PC-9 (cell line): ENCODE measurements around the gene STK38L. TPM values are rescaled to one million over a fixed set of nuclear protein-coding genes. Genes with fewer than 3 reads are reported as not detected.

Experiments used
- BruUV-seq: library from RNA; stranded (reverse); fragments of 400-500 nt; replicated peaks from 2 replicates; lab custom pipeline; 2021; lab: Mats Ljungman, UMichigan
- CTCF ChIA-PET: fragments of 300-600 bp; sonication (Branson Sonifier 250); formaldehyde crosslinking; loops from one replicate; lab custom pipeline; 2022; ENCODE audit warnings: antibody characterized with exemption; lab: Charles Lee
- POLR2A ChIA-PET: fragments of 300-600 bp; sonication (Branson Sonifier 250); formaldehyde crosslinking; loops from one replicate; lab custom pipeline; 2022; ENCODE audit warnings: antibody characterized with exemption; ENCODE audit not compliant: unreplicated experiment; lab: Charles Lee
- DNase-seq, 2 experiments: peaks; one replicate each; pipeline versions ENCODE4 v3.0.0 to v3.0.0-alpha.2; 2015 to 2022; ENCODE audit warnings: mixed read lengths in 1 of 2
- H2AFZ ChIP-seq: fragments of 200-600 bp; sonication (generic); 2 replicates; pipeline ENCODE4 v1.8.1; 2017; ENCODE audit warnings: antibody characterized with exemption
- H3F3A ChIP-seq: fragments of 200-600 bp; sonication (generic); 2 replicates; pipeline ENCODE4 v1.8.1; 2017; ENCODE audit warnings: antibody characterized with exemption, mild to moderate bottlenecking, low read depth; ENCODE audit not compliant: insufficient read depth
- H3K27ac ChIP-seq: fragments of 200-600 bp; sonication (generic); 2 replicates; pipeline ENCODE4 v1.6.1; 2016; ENCODE audit warnings: mixed run types
- H3K27me3 ChIP-seq: fragments of 200-600 bp; sonication (generic); 2 replicates; pipeline ENCODE4 v1.6.1; 2016; ENCODE audit warnings: low read depth, mixed run types; ENCODE audit not compliant: insufficient read depth
- H3K36me3 ChIP-seq: fragments of 200-600 bp; sonication (generic); 2 replicates; pipeline ENCODE4 v1.6.1; 2016; ENCODE audit warnings: low read depth, mixed run types
- H3K4me1 ChIP-seq: fragments of 200-600 bp; sonication (generic); replicated peaks from 2 replicates; pipeline ENCODE4 v1.6.1; 2016; ENCODE audit warnings: mixed run types; ENCODE audit not compliant: insufficient read depth
- H3K4me2 ChIP-seq: fragments of 200-600 bp; sonication (generic); 2 replicates; pipeline ENCODE4 v1.6.1; 2017; ENCODE audit warnings: mixed run types
- H3K4me3 ChIP-seq: fragments of 200-600 bp; sonication (generic); 2 replicates; pipeline ENCODE4 v1.6.1; 2016; ENCODE audit warnings: mixed run types
- H3K79me2 ChIP-seq: fragments of 200-600 bp; sonication (generic); 2 replicates; pipeline ENCODE4 v1.6.1; 2017; ENCODE audit warnings: low read depth, mixed run types
- H3K9me2 ChIP-seq: fragments of 200-600 bp; sonication (generic); 2 replicates; pipeline ENCODE4 v1.8.1; 2017; ENCODE audit warnings: mild to moderate bottlenecking; ENCODE audit not compliant: insufficient read depth
- H3K9me3 ChIP-seq: fragments of 200-600 bp; sonication (generic); 2 replicates; pipeline ENCODE4 v1.8.1; 2016; ENCODE audit warnings: low read depth; ENCODE audit not compliant: insufficient read depth
- H4K20me1 ChIP-seq: fragments of 200-600 bp; sonication (generic); 2 replicates; pipeline ENCODE4 v1.8.1; 2017; ENCODE audit not compliant: insufficient read depth
- EZH2 ChIP-seq: fragments of 200-600 bp; sonication (generic); IDR thresholded peaks from 2 replicates; pipeline ENCODE4 v1.8.0; 2017; ENCODE audit warnings: antibody characterized with exemption, low read depth
- intact Hi-C: fragments of 100-400 bp; cut with micrococcal nuclease; formaldehyde crosslinking; loops from one replicate; pipeline ENCODE4 v1.10.0; 2022; ENCODE audit not compliant: unreplicated experiment
- total RNA-seq: library from RNA; stranded (reverse); gene quantifications from 2 replicates; pipeline ENCODE4 v1.2.3, GENCODE V29; 2021
- TF ChIP-seq, protein P1 (sequence below): fragments of 200-600 bp; sonication (generic); conservative IDR thresholded peaks from 2 replicates; pipeline ENCODE4 v1.6.1; 2017; ENCODE audit warnings: mixed run types, antibody characterized with exemption, mild to moderate bottlenecking, moderate library complexity

Gene STK38L
- total RNA-seq, 1 experiment from 2014 or later = 34.7 TPM

GRCh38 chr12:27284751-27285150 is 40.7 kb downstream of the STK38L start:
- no peaks in the 10 kb centered on the region for H3F3A ChIP-seq
- intact Hi-C loops = no loop called here
- no peak for DNase-seq
- H3K36me3 ChIP-seq = no peaks in the 10 kb centered on the region
- H4K20me1 ChIP-seq = no peaks in the 10 kb centered on the region
- H3K9me2 ChIP-seq = no peaks in the 10 kb centered on the region
- H3K27me3 ChIP-seq = no peaks in the 10 kb centered on the region
- no peak overlapping the region for H3K4me3 ChIP-seq
- H3K4me1 ChIP-seq = no peaks in the 10 kb centered on the region
- H2AFZ ChIP-seq = no peak overlapping the region
- BruUV-seq = no TSS peak
- no peaks in the 10 kb centered on the region for H3K9me3 ChIP-seq
- CTCF ChIA-PET = no interaction called here
- H3K79me2 ChIP-seq = peaks cover 6% of the 10 kb centered on the region; the same call in 1 of the 2 replicates
- POLR2A ChIA-PET = interaction anchor here (0.6 kb wide), 1 partner anchor 442 kb away, joined by 4 read pairs; no protein-coding TSS in a partner anchor
- TF ChIP-seq, protein P1, sequence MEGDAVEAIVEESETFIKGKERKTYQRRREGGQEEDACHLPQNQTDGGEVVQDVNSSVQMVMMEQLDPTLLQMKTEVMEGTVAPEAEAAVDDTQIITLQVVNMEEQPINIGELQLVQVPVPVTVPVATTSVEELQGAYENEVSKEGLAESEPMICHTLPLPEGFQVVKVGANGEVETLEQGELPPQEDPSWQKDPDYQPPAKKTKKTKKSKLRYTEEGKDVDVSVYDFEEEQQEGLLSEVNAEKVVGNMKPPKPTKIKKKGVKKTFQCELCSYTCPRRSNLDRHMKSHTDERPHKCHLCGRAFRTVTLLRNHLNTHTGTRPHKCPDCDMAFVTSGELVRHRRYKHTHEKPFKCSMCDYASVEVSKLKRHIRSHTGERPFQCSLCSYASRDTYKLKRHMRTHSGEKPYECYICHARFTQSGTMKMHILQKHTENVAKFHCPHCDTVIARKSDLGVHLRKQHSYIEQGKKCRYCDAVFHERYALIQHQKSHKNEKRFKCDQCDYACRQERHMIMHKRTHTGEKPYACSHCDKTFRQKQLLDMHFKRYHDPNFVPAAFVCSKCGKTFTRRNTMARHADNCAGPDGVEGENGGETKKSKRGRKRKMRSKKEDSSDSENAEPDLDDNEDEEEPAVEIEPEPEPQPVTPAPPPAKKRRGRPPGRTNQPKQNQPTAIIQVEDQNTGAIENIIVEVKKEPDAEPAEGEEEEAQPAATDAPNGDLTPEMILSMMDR = no peak
- TF ChIP-seq EZH2 = no peak
- H3K4me2 ChIP-seq = no peak overlapping the region
- H3K27ac ChIP-seq = no peak overlapping the region

- H3K36me3 ChIP-seq = no peaks in the 10 kb centered on the region
- TF ChIP-seq, protein P1 = no peak
- no peak for TF ChIP-seq EZH2
- H2AFZ ChIP-seq = no peak overlapping the region
- intact Hi-C loops = no loop called here
- no peaks in the 10 kb centered on the region for H3K9me3 ChIP-seq
- H3F3A ChIP-seq = no peaks in the 10 kb centered on the region
- no peaks in the 10 kb centered on the region for H4K20me1 ChIP-seq
- no TSS peak for BruUV-seq
- H3K4me3 ChIP-seq = no peak overlapping the region
- ChIA-PET CTCF (no interaction called here), POLR2A (interaction anchor here (0.5 to 0.6 kb wide), 3 partner anchors 144 to 1337 kb away, joined by 4 read pairs; no protein-coding TSS in a partner anchor)
- H3K4me2 ChIP-seq = no peak overlapping the region
- no peaks in the 10 kb centered on the region for H3K9me2 ChIP-seq
- no peaks in the 10 kb centered on the region for H3K4me1 ChIP-seq
- H3K27me3 ChIP-seq = no peaks in the 10 kb centered on the region
- DNase-seq = no peak
- H3K79me2 ChIP-seq = peaks cover 6% of the 10 kb centered on the region; the same call in 1 of the 2 replicates
- H3K27ac ChIP-seq = no peak overlapping the region
Measured at GRCh38 chr12:27285403-27285802, 41.3 kb downstream of the STK38L start.

- ChIA-PET CTCF (no interaction called here), POLR2A (no interaction called here)
- no peaks in the 10 kb centered on the region for H3K27me3 ChIP-seq
- no TSS peak for BruUV-seq
- H3K4me3 ChIP-seq = no peak overlapping the region
- H3K4me2 ChIP-seq = no peak overlapping the region
- DNase-seq = no peak
- H3F3A ChIP-seq = no peaks in the 10 kb centered on the region
- no peak overlapping the region for H3K27ac ChIP-seq
- H3K4me1 ChIP-seq = no peaks in the 10 kb centered on the region
- H3K9me3 ChIP-seq = no peaks in the 10 kb centered on the region
- no peaks in the 10 kb centered on the region for H3K36me3 ChIP-seq
- H4K20me1 ChIP-seq = no peaks in the 10 kb centered on the region
- H3K9me2 ChIP-seq = no peaks in the 10 kb centered on the region
- no peak overlapping the region for H2AFZ ChIP-seq
- intact Hi-C loops = no loop called here
- H3K79me2 ChIP-seq = peaks cover 6% of the 10 kb centered on the region; the same call in 1 of the 2 replicates
- TF ChIP-seq, protein P1 = no peak
- no peak for TF ChIP-seq EZH2
Measured at GRCh38 chr12:27289414-27289813, 45.3 kb downstream of the STK38L start.
